Measurements from ENCODE around the gene IMMP2L.
A peak's percentile ranks its signal among the peaks of the same experiment; 100 is the strongest.

The IMMP2L gene

GRCh38 chr7:111568870-111569462, 6.7 kb upstream of the IMMP2L start:
- H3K4me3 ChIP-seq (ENCODE audit: low read length): no peak overlapping the region
- TF ChIP-seq CTCF (IDR thresholded peaks at IDR 0.05; ENCODE audit: insufficient read depth, low read depth, low read length, missing control alignments): no peak
- peak; percentile 5 for DNase-seq (ENCODE audit: low read depth)

GRCh38 chr7:111568419-111568818, 6.1 kb upstream of the IMMP2L start:
- no peak for DNase-seq (ENCODE audit: low read depth)
- no peak for TF ChIP-seq CTCF (IDR thresholded peaks at IDR 0.05; ENCODE audit: insufficient read depth, low read depth, low read length, missing control alignments)
- no peak overlapping the region for H3K4me3 ChIP-seq (ENCODE audit: low read length)

- no peak for DNase-seq (ENCODE audit: low read depth)
- TF ChIP-seq CTCF (IDR thresholded peaks at IDR 0.05; ENCODE audit: insufficient read depth, low read depth, low read length, missing control alignments): no peak
- no peak overlapping the region for H3K4me3 ChIP-seq (ENCODE audit: low read length)
These were observed 1.8 kb upstream of the IMMP2L start for GRCh38 chr7:111564078-111564477.

GRCh38 chr7:111561654-111561903, 713 bp downstream of the IMMP2L start:
- DNase-seq (ENCODE audit: low read depth): no peak
- no peak for TF ChIP-seq CTCF (IDR thresholded peaks at IDR 0.05; ENCODE audit: insufficient read depth, low read depth, low read length, missing control alignments)
- peak overlapping the region; percentile 66 for H3K4me3 ChIP-seq (ENCODE audit: low read length)

GRCh38 chr7:111560773-111561653, 1.3 kb downstream of the IMMP2L start:
- TF ChIP-seq CTCF (IDR thresholded peaks at IDR 0.05; ENCODE audit: insufficient read depth, low read depth, low read length, missing control alignments): no peak
- DNase-seq (ENCODE audit: low read depth): peak; percentile 57
- peak overlapping the region; percentile 66 for H3K4me3 ChIP-seq (ENCODE audit: low read length)

- no peak for DNase-seq (ENCODE audit: low read depth)
- no peak for TF ChIP-seq CTCF (IDR thresholded peaks at IDR 0.05; ENCODE audit: insufficient read depth, low read depth, low read length, missing control alignments)
- no peak overlapping the region for H3K4me3 ChIP-seq (ENCODE audit: low read length)
These were observed 3.3 kb downstream of the IMMP2L start for GRCh38 chr7:111558991-111559390.

GRCh38 chr7:111556977-111557376, 5.3 kb downstream of the IMMP2L start:
- no peak for TF ChIP-seq CTCF (IDR thresholded peaks at IDR 0.05; ENCODE audit: insufficient read depth, low read depth, low read length, missing control alignments)
- no peak overlapping the region for H3K4me3 ChIP-seq (ENCODE audit: low read length)
- no peak for DNase-seq (ENCODE audit: low read depth)
